Mammary epithelial cell (primary cell): Measurements from ENCODE around the gene CTBP2.

Source experiments
- EZH2 ChIP-seq: IDR thresholded peaks from 2 replicates; pipeline ENCODE4 v1.6.1; 2012; ENCODE audit warnings: low read length, inconsistent platforms, borderline replicate concordance
- TF ChIP-seq, protein P1 (sequence below), 2 donors: IDR thresholded peaks in 1 of 2; conservative IDR thresholded peaks in 1 of 2; 2 replicates each; pipeline ENCODE4 v1.5.1; 2011 to 2012; ENCODE audit warnings: inconsistent platforms in 2 of 2, low read length in 2 of 2, mild to moderate bottlenecking in 2 of 2, control low read depth in 1 of 2, low read depth in 1 of 2; ENCODE audit not compliant: insufficient read depth in 1 of 2; ENCODE audit errors: extremely low read depth in 1 of 2

DNA sequence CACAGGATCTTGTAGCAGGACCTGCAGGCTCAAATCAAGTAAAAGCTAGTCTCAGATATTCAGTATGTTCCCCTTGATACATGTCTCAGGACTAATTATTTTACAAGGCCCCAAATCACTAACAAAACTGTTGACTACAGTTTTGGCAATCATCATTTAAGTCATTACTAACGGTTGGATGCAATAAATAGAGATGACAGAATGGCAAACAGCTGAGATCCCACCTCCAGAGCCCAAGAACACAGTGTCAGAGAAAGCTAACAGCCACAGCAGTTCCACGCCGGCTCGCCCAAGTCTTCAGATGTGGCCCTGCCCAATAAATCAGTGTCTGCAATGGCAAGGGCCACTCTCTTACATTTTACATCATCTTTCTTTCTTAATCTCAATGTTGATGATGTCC, 87.6 kb downstream of the CTBP2 start:
- TF ChIP-seq, protein P1, sequence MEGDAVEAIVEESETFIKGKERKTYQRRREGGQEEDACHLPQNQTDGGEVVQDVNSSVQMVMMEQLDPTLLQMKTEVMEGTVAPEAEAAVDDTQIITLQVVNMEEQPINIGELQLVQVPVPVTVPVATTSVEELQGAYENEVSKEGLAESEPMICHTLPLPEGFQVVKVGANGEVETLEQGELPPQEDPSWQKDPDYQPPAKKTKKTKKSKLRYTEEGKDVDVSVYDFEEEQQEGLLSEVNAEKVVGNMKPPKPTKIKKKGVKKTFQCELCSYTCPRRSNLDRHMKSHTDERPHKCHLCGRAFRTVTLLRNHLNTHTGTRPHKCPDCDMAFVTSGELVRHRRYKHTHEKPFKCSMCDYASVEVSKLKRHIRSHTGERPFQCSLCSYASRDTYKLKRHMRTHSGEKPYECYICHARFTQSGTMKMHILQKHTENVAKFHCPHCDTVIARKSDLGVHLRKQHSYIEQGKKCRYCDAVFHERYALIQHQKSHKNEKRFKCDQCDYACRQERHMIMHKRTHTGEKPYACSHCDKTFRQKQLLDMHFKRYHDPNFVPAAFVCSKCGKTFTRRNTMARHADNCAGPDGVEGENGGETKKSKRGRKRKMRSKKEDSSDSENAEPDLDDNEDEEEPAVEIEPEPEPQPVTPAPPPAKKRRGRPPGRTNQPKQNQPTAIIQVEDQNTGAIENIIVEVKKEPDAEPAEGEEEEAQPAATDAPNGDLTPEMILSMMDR (conservative IDR thresholded peaks at IDR 0.05 in 1 of 2, IDR thresholded peaks at IDR 0.05 in 1 of 2; ENCODE audit: extremely low read depth in 1 of 2, insufficient read depth in 1 of 2, low read depth in 1 of 2, low read length in 2 of 2), result no peak
- TF ChIP-seq EZH2, result no peak
